Raji (cell line): ENCODE results near the gene BAHCC1.

ENCODE experiments used
- POLR2A ChIP-seq: IDR thresholded peaks from 2 replicates; pipeline ENCODE4 v1.6.1; 2011; ENCODE audit warnings: low read depth, low read length, control low read depth; ENCODE audit not compliant: insufficient read depth

BAHCC1 gene

DNA sequence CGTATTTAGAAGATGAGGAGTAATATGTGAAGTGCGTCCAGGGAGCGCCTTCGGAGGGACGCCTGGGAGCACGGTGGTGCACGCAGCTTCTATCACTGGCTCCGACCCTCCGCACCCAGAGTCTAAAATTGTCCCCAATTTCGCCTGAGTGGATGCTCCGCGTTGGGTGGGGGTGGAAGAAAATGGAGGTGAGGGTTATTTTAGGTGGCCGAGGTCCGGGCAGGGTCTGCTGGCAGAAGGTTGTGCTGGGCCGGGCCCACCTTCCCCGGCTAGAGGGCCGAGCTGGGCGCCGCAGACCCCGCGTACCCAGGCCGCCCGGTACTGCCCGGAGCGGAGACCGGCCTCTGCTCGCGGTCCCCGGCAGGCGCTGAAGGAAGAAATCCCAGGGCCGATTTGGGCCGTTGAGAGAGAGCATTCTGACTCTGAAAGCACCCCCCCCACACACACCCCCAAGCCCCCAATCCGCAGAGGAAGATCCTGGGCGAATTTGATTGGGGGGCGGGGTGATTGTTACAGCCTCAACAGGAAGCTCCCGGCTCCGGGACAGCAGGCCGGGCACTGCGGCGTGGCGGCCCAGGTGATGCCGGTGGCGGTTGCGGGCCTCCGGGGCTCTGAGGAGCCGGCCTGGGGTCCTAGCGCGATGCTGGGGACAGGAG is 3.0 kb downstream of the BAHCC1 start:
- no peak for TF ChIP-seq POLR2A

DNA sequence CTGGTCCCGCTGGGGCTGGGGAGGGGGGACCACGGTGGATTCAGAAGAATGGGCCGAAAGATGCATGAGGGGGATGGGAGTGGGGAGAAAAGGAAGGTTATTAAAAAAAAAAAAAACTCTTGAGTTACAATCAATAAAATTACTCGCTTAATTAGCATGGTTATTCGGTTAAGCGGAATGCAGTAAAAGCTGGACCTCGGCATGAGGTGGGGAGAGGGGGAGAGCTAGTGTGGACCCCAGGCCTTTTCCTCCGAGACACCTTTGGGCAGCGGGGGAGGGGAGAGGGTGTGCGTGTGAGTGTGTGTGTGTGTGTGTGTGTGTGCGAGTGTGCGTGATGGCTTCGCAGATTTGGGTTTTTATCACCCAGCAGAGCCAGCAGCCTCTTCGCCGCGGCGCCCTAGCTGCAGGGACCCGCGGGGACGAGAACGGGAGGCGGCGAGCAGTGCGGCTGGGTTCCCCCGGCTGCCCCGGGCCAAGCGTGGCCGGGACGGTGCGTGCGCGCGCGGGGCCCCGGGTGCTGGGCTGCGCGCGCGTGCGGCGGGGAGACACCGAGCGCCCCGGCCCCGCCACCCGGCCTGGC is 3.7 kb downstream of the BAHCC1 start:
- TF ChIP-seq POLR2A: no peak

GRCh38 chr17:81399481-81400153 is 4.4 kb downstream of the BAHCC1 start:
- TF ChIP-seq POLR2A: no peak

DNA sequence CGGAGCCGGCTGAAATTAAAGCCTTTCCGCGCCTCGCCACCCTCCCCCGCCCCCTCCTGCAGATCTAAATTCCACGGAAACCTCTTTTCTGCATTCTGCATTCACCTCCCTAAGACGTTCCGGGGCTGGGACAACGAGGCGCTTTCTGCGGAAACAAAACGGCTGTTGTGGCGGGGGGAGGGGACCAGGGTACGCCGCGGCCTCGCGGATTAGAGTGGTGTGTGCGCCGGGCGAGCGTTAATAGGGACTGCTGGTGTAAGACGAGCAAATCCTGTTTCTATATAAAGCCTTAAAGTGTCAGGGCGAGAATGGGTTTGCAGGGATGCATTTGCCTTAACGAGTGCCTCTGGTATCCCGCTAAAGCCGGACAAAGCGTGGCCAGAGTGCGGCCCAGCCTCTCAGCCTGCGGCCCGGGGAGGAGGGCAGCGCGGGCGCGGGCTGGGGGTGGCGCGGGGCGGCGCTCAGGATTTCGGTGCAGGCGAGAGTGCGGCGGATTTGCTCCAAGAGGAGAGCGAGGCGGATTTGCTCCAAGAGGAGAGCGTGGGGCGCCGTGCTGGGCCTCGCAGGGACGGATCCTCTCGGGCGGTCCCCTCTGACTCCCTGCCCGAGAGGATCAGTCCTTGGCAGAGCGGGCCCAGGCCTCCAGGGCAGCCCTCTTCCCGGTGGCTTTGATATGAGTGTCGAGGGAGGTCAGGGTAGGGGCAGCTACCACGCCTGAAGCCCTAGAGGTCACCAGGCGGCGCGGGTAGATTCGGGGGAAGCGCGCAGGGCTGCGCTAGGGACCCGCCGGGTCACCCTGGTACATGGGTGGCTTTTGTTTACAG is 5.1 kb downstream of the BAHCC1 start:
- TF ChIP-seq POLR2A: no peak

GRCh38 chr17:81400996-81401722 is 5.9 kb downstream of the BAHCC1 start:
- no peak for TF ChIP-seq POLR2A

DNA sequence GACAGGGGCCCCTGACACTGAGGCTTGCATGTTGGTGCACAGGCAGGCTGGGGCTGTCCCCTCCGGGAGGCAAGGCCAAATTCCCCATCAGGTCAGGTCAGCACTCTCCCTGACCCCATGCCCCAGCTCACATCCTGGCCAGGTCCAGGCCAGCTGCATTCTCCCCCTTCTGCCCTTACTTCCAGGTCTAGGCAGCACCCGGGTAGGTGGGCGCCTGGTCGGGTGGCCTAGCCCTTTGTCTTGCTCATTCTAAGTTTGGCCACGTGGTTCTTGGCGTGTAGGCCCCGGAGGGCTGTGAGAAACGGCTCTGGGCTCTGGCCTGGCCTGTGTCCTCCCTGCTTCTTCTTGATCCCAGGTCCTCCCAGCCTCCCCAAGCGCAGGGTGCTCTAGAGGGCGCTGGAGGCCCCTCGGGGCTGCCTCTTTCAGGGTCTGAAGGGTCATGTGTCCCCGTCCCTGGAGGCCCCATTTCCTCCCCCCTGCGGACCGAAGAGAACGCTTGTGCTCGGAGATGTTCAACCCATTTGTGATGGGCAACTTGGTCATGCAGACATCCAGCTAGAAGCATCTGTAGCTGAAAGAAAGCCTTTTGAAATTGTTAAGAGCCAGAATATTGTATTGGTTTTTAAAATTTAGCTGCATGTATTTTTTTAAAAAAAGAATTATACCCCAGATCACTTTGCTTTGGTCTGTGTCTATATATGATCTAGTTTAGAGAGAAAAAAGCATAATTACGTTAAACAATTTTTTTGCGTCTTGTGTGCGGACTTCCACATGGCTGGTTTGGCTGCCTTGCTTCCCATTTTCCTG is 6.7 kb downstream of the BAHCC1 start:
- TF ChIP-seq POLR2A: no peak

DNA sequence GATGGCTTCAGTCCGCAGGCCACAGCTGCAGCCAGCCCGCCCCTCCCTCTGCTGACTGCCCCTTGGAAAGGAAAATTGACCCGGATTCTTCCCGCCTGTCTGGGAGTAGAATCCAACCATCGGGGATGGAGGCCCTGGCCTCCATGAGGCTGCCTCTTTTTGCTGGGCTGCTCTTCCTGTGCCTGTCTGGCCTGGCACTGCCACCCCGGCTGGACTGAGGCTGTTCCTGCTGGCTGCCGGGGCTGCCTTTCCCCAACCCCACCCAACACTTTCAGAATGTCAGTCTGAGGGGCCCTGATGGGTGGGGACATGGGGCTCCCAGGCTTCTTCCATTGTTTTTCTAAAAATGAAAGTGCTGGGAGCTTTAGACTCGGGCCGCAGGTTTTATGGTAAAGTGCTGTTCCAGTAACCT is 7.3 kb downstream of the BAHCC1 start:
- no peak for TF ChIP-seq POLR2A

- TF ChIP-seq POLR2A: no peak
Observed at GRCh38 chr17:81402981-81403467, 7.8 kb downstream of the BAHCC1 start.

DNA sequence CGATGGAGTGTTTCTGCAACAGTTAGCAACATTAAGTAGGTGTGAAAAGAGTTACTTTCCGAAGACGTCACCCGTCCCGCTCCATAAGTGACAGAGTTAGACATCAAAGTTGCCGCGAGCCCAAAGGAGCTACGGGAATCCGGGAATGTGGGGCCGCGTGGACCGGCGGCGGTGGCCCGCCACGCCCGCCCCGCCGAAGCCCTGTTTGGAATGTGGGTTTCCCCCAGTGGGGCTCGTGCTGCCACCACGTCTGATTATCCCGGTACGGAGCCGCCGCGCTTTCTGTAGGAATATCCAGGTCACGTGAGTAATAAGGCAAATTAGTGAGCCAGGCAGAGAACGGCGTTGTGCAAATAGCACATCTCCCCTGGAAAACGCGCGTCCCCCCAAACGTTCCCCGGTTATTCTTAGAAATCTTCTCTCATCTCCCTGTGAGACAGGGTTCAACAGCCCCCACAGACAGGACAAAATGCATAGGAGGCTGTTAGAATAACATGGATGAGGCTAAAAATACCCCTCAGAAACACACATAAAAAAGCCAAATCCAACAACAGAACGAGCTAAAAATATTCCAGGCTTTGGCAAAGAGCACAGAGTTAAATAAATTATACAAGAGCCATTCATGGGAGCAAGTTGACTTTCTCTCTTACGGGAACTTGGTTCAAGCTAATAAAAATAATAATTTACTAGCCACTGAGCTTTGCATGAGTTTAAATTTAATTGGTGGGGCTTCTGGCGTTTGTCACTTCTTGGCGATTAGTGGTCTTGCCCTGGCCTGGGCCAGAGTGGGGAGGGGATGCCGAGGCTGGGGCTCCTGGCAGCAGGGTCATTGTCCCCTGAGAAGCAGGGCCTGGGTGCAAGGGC is 8.6 kb downstream of the BAHCC1 start:
- TF ChIP-seq POLR2A: no peak

DNA sequence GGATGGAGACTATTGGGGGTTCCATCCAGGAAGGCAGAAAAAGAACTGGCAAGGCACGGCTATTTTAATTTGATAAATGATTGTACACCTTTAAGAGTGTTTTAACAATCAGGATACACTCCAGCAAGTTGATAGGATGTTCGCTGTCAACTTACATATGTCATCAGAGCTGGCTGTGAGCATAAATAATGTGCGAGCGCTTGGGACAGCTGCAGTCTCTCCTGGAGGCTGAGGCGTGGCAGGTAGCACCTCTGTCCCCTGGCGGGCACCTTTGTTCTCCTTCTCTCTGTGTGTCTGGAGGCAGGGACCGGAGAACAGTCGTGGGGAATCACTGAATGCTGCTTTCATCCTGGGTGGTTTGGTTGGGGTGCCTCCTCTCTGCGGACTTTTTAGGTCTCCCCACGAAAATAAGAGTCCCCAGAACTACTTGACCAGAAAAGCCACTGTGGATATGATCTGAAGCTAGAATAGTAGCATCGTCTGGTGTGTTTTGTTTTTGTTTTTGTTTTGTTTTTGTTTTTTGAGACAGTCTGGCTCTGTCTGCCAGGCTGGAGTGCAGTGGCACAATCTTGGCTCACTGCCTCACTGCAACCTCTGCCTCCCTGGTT is 9.4 kb downstream of the BAHCC1 start:
- TF ChIP-seq POLR2A: no peak

- TF ChIP-seq POLR2A: no peak
Observed at GRCh38 chr17:81405411-81405872, 10.2 kb downstream of the BAHCC1 start.

- TF ChIP-seq POLR2A: no peak
Observed at GRCh38 chr17:81406117-81406953, 11.1 kb downstream of the BAHCC1 start.

DNA sequence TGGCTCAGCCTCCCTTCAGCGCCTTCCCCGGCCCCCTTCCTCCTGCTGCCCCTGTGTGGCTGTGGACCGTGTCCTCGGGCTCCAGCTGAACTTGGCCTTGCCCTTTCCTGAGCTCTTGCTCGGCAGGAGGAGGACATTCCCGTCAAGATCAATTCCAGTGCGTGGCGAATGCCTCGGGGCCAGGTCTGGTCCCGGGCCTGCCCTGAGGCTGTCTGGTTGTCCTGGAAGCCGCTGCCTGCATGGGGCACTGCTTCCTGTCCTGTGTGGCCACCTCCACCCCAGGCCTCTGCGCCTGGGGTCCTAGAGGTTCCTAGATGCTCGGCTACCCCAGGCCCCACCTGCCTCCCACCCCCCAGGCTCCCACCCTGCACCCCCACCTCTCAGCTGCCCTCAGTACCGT is 12.8 kb downstream of the BAHCC1 start:
- TF ChIP-seq POLR2A: no peak
